Thyroid gland (tissue), 4 donors: Measurements from ENCODE around the gene UGGT1.
"Not testable (repeated sequence)": the region's sequence is repeated elsewhere in the genome, so short reads cannot be mapped to it uniquely, and the experiment has no call there.

ENCODE experiments used
- POLR2A ChIP-seq, 2 donors: fragments of 450-650 bp; IDR thresholded peaks; one replicate each; pipeline ENCODE4 v1.6.1; 2017; ENCODE audit warnings: antibody characterized with exemption in 2 of 2, mild to moderate bottlenecking in 2 of 2, moderate library complexity in 1 of 2
- TF ChIP-seq, protein P1 (sequence below), 6 experiments: fragments of 200-600 bp in 3 of 6; fragments of 450-650 bp in 3 of 6; sonication (generic) in 3 of 6; IDR thresholded peaks; one replicate each; pipeline ENCODE4 v1.5.1; 2016 to 2019; ENCODE audit warnings: antibody characterized with exemption in 6 of 6, mild to moderate bottlenecking in 2 of 6, inconsistent platforms in 1 of 6, moderate library complexity in 1 of 6

DNA sequence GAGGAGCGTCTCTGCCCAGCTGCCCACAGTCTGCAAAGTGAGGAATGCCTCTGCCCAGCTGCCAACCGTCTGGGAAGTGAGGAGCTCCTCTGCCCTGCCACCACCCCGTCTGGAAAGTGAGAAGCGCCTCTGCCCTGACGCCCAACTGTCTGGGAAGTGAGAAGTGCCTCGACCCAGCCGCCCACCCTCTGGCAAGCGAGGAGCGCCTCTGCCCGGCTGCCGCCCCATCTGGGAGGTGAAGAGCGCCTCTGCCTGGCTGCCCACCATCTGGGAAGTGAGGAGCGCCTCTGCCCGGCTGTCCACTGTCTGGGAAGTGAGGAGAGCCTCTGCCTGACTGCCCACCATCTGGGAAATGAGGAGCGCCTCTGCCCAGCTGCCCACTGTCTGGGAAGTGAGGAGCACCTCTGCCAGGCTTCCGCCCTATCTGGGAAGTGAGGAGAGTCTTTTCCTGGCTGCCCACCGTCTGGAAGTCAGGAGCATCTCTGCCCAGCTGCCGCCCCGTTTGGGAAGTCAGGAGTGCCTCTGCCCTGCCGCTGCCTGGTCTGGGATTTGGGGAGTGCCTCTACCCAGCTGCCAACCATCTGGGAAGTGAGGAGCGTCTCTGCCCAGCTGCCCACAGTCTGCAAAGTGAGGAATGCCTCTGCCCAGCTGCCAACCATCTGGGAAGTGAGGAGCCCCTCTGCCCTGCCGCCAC, 117.8 kb downstream of the UGGT1 start:
- not testable (repeated sequence) for TF ChIP-seq POLR2A (IDR thresholded peaks at IDR 0.05)
- TF ChIP-seq, protein P1, sequence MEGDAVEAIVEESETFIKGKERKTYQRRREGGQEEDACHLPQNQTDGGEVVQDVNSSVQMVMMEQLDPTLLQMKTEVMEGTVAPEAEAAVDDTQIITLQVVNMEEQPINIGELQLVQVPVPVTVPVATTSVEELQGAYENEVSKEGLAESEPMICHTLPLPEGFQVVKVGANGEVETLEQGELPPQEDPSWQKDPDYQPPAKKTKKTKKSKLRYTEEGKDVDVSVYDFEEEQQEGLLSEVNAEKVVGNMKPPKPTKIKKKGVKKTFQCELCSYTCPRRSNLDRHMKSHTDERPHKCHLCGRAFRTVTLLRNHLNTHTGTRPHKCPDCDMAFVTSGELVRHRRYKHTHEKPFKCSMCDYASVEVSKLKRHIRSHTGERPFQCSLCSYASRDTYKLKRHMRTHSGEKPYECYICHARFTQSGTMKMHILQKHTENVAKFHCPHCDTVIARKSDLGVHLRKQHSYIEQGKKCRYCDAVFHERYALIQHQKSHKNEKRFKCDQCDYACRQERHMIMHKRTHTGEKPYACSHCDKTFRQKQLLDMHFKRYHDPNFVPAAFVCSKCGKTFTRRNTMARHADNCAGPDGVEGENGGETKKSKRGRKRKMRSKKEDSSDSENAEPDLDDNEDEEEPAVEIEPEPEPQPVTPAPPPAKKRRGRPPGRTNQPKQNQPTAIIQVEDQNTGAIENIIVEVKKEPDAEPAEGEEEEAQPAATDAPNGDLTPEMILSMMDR (IDR thresholded peaks at IDR 0.05): not testable (repeated sequence)
